CD4-positive, alpha-beta T cell (primary cell): ENCODE results near the gene SNX30. TPM values are rescaled to one million over a fixed set of nuclear protein-coding genes. Genes with fewer than 3 reads are reported as not detected.

Experiments
- ATAC-seq: fragments of 200-7000 bp; cut with Tn5 transposase; one replicate; pipeline ENCODE4 v1.10.0; 2022; ENCODE audit warnings: mild to moderate bottlenecking; ENCODE audit not compliant: poor library complexity
- CTCF ChIA-PET: fragments of 350-600 bp; sonication (Branson Sonifier 250); formaldehyde crosslinking; loops from one replicate; lab custom pipeline; 2021; ENCODE audit warnings: antibody characterized with exemption, inconsistent platforms; lab: Charles Lee
- POLR2A ChIA-PET: fragments of 350-600 bp; sonication (Branson Sonifier 250); formaldehyde crosslinking; loops from one replicate; lab custom pipeline; 2021; ENCODE audit warnings: antibody characterized with exemption, inconsistent platforms; lab: Charles Lee
- DNase-seq, 14 experiments: peaks; one replicate each; pipeline ENCODE4 v3.0.0-alpha.2; 2013 to 2020; ENCODE audit warnings: mixed read lengths in 2 of 14
- H3K27ac ChIP-seq, 2 donors: one replicate each; pipeline versions ENCODE4 v1.5.1 to v1.7.0; 2013; ENCODE audit warnings: low read length in 2 of 2, low read depth in 1 of 2, mild to moderate bottlenecking in 1 of 2
- H3K27me3 ChIP-seq, 2 experiments: 1 replicate in 1 of 2; 2 replicates in 1 of 2; pipeline versions ENCODE4 v1.6.1 to v1.7.0; 2013; ENCODE audit warnings: low read length in 2 of 2, control low read depth in 1 of 2, mild to moderate bottlenecking in 1 of 2, moderate library complexity in 1 of 2; ENCODE audit not compliant: insufficient read depth in 2 of 2, control insufficient read depth in 1 of 2
- H3K36me3 ChIP-seq: one replicate; pipeline ENCODE4 v1.6.1; 2013; ENCODE audit warnings: low read length, control low read depth; ENCODE audit not compliant: insufficient read depth
- H3K4me1 ChIP-seq: one replicate; pipeline ENCODE4 v1.6.1; 2013; ENCODE audit warnings: low read length, control low read depth; ENCODE audit not compliant: insufficient read depth
- H3K4me3 ChIP-seq: one replicate; pipeline ENCODE4 v1.5.1; 2013; ENCODE audit warnings: mild to moderate bottlenecking, low read length, moderate library complexity
- H3K9me3 ChIP-seq, 2 experiments: 1 replicate in 1 of 2; 2 replicates in 1 of 2; pipeline versions ENCODE4 v1.6.1 to v1.7.0; 2013; ENCODE audit warnings: low read length in 2 of 2, mild to moderate bottlenecking in 2 of 2, control low read depth in 1 of 2, moderate library complexity in 1 of 2; ENCODE audit not compliant: control insufficient read depth in 1 of 2, insufficient read depth in 1 of 2
- H3K27ac Mint-ChIP-seq: one replicate; pipeline ENCODE4 v1.8.0; 2020; ENCODE audit warnings: mixed read lengths
- H3K27me3 Mint-ChIP-seq: one replicate; pipeline ENCODE4 v1.8.0; 2021; ENCODE audit warnings: mixed read lengths
- H3K36me3 Mint-ChIP-seq: one replicate; pipeline ENCODE4 v1.8.0; 2021; ENCODE audit warnings: low read depth, mixed read lengths
- H3K4me1 Mint-ChIP-seq: one replicate; pipeline ENCODE4 v1.8.0; 2021; ENCODE audit warnings: low read depth, mixed read lengths
- H3K4me3 Mint-ChIP-seq: one replicate; pipeline ENCODE4 v1.8.0; 2020; ENCODE audit warnings: mild to moderate bottlenecking, mixed read lengths
- H3K9me3 Mint-ChIP-seq: one replicate; pipeline ENCODE4 v1.8.0; 2020; ENCODE audit warnings: mixed read lengths
- intact Hi-C, 2 experiments: fragments of 100-400 bp; cut with DNase I in 1 of 2; cut with micrococcal nuclease in 1 of 2; formaldehyde crosslinking; loops; one replicate each; pipeline versions ENCODE4 v1.15.1 to v1.9.0; 2023 to 2025; cut with DNase I, micrococcal nuclease
- total RNA-seq, 174 experiments: library from RNA in 2 of 174; stranded (reverse) in 2 of 174; gene quantifications; one replicate each; pipeline ENCODE4 v1.2.3 and lab custom pipeline; 2021 to 2026
- TF ChIP-seq, protein P1 (sequence below): fragments of 200-600 bp; IDR thresholded peaks from one replicate; pipeline ENCODE4 v1.8.0; 2022; ENCODE audit warnings: antibody characterized with exemption, mild to moderate bottlenecking

SNX30 gene
- total RNA-seq, 2 experiments from 2014 or later: 5.2 to 5.8 TPM

GRCh38 chr9:112913326-112913725, 162.8 kb downstream of the SNX30 start:
- ChIA-PET CTCF (no interaction called here), POLR2A (no interaction called here)
- no peak for DNase-seq
- no peaks in the 10 kb centered on the region for H3K9me3 ChIP-seq
- no peaks in the 10 kb centered on the region for H3K27me3 ChIP-seq
- H3K4me1 Mint-ChIP-seq: no peaks in the 10 kb centered on the region
- H3K27ac Mint-ChIP-seq: no peak overlapping the region
- H3K36me3 Mint-ChIP-seq: no peaks in the 10 kb centered on the region
- ATAC-seq: no peak
- no peaks in the 10 kb centered on the region for H3K4me1 ChIP-seq
- H3K36me3 ChIP-seq: no peaks in the 10 kb centered on the region
- H3K9me3 Mint-ChIP-seq: no peaks in the 10 kb centered on the region
- H3K4me3 Mint-ChIP-seq: no peak overlapping the region
- TF ChIP-seq, protein P1, sequence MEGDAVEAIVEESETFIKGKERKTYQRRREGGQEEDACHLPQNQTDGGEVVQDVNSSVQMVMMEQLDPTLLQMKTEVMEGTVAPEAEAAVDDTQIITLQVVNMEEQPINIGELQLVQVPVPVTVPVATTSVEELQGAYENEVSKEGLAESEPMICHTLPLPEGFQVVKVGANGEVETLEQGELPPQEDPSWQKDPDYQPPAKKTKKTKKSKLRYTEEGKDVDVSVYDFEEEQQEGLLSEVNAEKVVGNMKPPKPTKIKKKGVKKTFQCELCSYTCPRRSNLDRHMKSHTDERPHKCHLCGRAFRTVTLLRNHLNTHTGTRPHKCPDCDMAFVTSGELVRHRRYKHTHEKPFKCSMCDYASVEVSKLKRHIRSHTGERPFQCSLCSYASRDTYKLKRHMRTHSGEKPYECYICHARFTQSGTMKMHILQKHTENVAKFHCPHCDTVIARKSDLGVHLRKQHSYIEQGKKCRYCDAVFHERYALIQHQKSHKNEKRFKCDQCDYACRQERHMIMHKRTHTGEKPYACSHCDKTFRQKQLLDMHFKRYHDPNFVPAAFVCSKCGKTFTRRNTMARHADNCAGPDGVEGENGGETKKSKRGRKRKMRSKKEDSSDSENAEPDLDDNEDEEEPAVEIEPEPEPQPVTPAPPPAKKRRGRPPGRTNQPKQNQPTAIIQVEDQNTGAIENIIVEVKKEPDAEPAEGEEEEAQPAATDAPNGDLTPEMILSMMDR: no peak
- H3K27ac ChIP-seq: no peak overlapping the region
- no peak overlapping the region for H3K4me3 ChIP-seq
- peaks cover 13% of the 10 kb centered on the region for H3K27me3 Mint-ChIP-seq
- intact Hi-C loops: no loop called here

DNA sequence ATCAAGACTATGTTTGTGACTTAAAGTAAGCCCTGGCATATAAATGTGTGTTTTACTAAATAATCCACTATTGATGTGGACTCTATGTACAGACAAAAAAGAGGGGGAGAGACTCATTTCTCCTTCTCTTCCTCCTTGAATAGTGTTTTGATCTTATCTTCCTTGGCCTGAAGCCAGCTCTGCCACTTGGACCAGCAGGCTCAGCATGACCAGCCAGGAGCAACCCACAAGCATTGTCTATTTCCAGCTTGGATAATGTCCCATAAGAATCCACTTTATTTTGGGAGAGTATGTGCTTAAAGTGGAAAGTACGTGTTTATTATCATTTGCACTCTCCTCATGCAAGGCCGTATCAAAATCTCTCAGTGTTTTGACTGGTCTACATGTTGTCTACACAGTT, 164.0 kb downstream of the SNX30 start:
- H3K36me3 Mint-ChIP-seq: no peaks in the 10 kb centered on the region
- intact Hi-C loops: no loop called here
- no peaks in the 10 kb centered on the region for H3K9me3 Mint-ChIP-seq
- H3K27ac Mint-ChIP-seq: no peak overlapping the region
- no peak overlapping the region for H3K4me3 ChIP-seq
- CTCF ChIA-PET: no interaction called here
- no peaks in the 10 kb centered on the region for H3K4me1 ChIP-seq
- H3K27ac ChIP-seq: no peak overlapping the region
- no peaks in the 10 kb centered on the region for H3K9me3 ChIP-seq
- no peak for ATAC-seq
- TF ChIP-seq, protein P1: no peak
- no peak for DNase-seq
- no peaks in the 10 kb centered on the region for H3K27me3 ChIP-seq
- POLR2A ChIA-PET: no interaction called here
- H3K27me3 Mint-ChIP-seq: peaks cover 18% of the 10 kb centered on the region
- H3K4me3 Mint-ChIP-seq: no peak overlapping the region
- H3K4me1 Mint-ChIP-seq: no peaks in the 10 kb centered on the region
- no peaks in the 10 kb centered on the region for H3K36me3 ChIP-seq

DNA sequence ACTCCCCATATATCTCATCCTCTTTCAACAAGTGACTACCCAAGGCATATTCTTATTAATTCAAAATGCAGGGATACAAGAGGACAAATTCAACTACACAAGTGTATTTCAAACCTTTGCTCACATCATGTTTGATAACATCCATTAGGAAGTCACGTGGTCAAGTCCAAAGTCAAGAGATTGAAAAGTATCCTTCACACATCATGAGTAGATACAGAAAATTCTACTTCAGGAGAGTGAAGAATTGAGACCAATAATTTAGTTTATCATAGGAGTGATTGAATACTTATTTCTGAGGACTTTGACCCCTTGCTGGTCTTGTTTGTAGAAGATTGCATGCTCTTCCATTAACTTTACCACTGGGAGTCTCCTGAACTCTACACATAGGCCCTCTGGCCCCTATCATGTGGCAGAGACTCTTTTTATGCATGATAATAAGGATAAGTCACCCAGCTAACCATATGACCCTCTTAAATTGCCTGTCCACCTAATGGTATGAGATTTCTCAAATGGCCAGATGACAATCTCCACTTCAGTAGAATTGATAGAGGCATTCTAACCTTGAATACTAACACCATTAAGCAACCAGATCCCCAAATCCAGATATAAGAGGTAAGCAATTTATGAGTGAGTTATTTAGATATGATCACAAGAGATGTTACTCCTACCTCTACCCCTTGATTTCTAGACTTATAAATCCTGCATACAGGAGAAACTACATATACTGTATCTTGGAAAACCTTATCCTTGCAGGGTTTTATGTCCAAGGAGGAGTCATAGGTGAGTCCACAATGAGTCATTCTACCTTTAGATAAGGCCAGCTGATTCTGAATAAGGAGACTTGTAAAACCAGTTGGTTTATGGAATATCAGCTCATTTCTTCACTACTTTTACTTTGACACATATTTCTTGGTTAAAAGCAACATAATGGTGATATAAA, 166.8 kb downstream of the SNX30 start:
- Histone ChIP-seq H3K27me3 (no peaks in the 10 kb centered on the region), H3K27ac (no peak overlapping the region), H3K4me3 (no peak overlapping the region), H3K4me1 (no peaks in the 10 kb centered on the region), H3K36me3 (no peaks in the 10 kb centered on the region), H3K9me3 (no peaks in the 10 kb centered on the region)
- no peak overlapping the region for H3K4me3 Mint-ChIP-seq
- H3K9me3 Mint-ChIP-seq: no peaks in the 10 kb centered on the region
- H3K4me1 Mint-ChIP-seq: no peaks in the 10 kb centered on the region
- intact Hi-C loops: no loop called here
- CTCF ChIA-PET: no interaction called here
- POLR2A ChIA-PET: no interaction called here
- H3K36me3 Mint-ChIP-seq: no peaks in the 10 kb centered on the region
- ATAC-seq (no peak), DNase-seq (no peak)
- TF ChIP-seq, protein P1: no peak
- H3K27ac Mint-ChIP-seq: no peak overlapping the region
- H3K27me3 Mint-ChIP-seq: peaks cover 11% of the 10 kb centered on the region
